GM12801 (cell line): ENCODE results near the gene SLC39A2.

Experiments
- TF ChIP-seq, protein P1 (sequence below): IDR thresholded peaks from one replicate; pipeline ENCODE4 v1.5.1; 2011; ENCODE audit warnings: control low read depth; ENCODE audit not compliant: insufficient read length; ENCODE audit errors: extremely low read depth

SLC39A2 gene

DNA sequence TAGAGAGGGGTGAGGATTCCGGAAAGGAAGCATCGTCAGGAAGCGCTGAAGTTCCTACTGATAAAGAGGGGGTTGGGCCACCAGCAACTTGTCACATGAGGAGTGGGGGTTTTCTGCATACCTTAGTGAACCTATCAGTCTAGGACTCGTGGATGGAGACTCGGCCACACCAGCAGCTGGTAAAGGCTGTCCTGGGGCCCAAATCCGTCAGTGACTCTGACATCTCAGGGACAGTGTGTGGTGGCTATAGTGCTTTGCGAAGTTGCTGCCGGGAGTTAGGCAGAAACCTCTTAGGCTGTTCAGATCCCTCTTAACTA, 27.4 kb upstream of the SLC39A2 start:
- TF ChIP-seq, protein P1, sequence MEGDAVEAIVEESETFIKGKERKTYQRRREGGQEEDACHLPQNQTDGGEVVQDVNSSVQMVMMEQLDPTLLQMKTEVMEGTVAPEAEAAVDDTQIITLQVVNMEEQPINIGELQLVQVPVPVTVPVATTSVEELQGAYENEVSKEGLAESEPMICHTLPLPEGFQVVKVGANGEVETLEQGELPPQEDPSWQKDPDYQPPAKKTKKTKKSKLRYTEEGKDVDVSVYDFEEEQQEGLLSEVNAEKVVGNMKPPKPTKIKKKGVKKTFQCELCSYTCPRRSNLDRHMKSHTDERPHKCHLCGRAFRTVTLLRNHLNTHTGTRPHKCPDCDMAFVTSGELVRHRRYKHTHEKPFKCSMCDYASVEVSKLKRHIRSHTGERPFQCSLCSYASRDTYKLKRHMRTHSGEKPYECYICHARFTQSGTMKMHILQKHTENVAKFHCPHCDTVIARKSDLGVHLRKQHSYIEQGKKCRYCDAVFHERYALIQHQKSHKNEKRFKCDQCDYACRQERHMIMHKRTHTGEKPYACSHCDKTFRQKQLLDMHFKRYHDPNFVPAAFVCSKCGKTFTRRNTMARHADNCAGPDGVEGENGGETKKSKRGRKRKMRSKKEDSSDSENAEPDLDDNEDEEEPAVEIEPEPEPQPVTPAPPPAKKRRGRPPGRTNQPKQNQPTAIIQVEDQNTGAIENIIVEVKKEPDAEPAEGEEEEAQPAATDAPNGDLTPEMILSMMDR = no peak

DNA sequence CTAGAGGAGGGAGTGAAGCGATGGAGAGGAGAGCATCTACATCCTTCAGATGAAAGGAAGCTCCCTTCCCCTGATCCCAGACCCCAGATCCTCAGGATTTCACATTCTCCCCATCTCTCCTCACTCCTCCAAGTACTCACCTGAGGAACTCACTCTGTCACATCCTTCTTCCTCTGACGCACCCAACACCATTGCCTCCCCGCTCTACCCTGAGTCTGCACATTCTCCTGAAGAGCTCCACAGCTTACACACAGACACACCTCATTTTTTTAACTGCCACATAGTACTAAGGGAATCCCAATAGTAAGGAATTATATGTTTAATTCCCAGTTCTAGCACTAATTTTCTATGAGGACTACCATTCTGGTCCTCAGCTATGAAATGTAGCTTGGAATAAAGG, 25.6 kb upstream of the SLC39A2 start:
- TF ChIP-seq, protein P1 = no peak

DNA sequence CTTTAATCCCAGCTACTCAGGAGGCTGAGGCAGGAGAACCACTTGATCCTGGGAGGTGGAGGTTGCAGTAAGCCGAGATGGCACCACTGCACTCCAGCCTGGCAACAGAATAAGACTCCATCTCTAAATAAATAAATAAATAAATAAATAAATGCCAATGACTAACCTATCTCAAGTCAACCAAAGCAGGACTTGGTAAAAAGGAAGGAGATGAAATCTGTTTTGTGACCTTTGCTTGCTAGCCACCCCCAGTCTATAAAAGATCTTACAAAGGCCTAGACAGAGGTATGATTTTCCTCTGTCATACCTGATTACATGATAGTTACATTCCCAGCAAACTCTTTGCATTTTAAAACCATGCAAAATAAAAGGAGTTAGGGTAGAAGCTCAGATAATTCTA, 22.8 kb upstream of the SLC39A2 start:
- TF ChIP-seq, protein P1 = no peak

DNA sequence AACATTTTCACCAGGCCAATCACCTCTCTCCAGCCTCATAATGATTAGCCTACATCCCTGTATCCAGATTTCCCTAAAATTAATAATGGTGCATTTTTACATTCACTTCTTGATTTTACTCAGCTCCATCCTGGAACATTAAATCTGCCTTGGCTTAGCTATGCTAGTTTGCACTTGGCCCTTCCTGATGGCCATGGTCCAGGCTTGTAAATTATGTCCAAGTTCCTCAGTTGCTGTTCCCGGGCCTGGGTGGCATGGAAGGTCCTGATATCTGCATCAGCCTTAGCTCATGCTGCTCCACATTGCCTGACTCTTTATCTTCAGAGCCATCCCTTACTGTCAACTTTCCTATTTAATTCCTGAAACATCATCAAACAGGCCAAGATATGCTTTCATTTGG, 20.4 kb upstream of the SLC39A2 start:
- TF ChIP-seq, protein P1 = no peak

DNA sequence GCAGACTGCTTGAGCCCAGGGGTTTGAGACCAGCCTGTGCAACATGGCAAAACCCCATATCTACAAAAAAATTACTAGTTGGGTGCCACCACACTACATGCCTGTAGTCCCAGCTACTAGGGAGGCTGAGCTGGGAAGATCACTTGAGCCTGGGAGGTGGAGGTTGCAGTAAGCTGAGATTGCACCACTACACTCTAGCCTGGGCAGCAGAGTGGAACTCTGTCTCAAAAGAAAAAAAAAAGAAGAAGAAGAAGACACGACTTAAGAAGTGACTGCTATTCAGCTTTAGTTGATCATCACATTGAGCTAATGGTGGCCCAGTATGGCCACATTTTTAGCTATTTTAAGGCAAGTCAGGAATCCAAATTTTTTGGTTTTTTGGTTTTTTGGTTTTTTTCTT, 18.2 kb upstream of the SLC39A2 start:
- TF ChIP-seq, protein P1 = no peak

DNA sequence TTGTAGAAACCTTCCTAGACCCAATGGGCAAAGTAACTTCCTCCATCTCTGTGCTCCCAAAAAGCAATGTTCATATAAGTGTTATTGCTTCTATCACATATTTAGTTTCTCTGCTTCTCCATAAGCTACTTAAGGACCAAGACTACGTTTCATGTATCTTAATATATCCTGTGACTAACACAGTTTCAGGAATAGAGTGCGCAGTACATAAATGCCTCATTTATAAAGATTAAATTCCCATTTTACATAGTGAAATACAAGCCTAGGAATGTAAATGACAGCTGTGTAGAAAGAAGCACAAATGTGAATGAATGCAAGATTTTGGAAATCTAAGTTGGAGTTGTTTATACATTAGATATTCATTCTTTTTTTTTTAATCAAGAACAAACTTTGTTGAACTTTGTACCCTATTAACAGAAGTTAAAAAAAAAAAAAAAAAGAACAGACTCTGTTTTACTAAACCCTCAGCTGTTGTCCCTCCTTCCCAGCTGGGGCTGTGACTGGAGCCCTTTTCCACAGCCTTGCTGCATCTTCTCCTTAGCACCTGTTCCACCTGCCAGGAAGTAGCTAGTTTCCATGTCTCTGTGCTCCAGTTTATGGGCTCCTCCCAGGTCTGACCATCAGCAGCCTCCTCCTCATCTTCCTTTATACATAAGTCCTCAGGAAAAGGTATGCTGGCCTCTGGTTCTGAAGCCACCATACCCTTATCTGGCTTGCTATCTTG, 16.3 kb upstream of the SLC39A2 start:
- TF ChIP-seq, protein P1 = no peak

DNA sequence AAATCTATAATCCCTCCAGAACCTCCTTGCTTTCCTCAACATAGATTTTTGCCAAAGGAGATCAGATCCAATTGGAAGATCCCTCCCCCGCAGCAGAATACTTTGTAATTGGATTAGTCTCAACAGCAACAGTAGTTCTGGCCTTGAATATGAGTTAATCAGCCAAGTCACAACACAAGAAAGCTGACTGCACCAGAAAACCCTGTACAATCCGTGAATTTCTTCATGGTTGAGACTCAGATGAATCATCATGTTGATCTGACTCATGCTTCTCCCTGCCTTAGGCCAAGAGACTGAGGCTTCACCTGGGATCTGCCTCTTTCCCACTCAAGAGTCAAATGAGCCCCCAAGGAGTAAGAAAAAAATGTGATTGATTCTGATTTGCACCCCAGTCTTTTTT, 12.3 kb upstream of the SLC39A2 start:
- TF ChIP-seq, protein P1 = no peak
